Activated CD4-positive, alpha-beta T cell treated with anti-CD3 and anti-CD28 coated beads for 24 hours (primary cell): ENCODE data around the gene SIX4.
"Not testable (repeated sequence)": the region's sequence is repeated elsewhere in the genome, so short reads cannot be mapped to it uniquely, and the experiment has no call there.

Experiments used
- DNase-seq, 2 donors: peaks; one replicate each; pipeline ENCODE4 v3.0.0-alpha.2; 2020; ENCODE audit warnings: low read depth in 2 of 2

Gene SIX4

DNA sequence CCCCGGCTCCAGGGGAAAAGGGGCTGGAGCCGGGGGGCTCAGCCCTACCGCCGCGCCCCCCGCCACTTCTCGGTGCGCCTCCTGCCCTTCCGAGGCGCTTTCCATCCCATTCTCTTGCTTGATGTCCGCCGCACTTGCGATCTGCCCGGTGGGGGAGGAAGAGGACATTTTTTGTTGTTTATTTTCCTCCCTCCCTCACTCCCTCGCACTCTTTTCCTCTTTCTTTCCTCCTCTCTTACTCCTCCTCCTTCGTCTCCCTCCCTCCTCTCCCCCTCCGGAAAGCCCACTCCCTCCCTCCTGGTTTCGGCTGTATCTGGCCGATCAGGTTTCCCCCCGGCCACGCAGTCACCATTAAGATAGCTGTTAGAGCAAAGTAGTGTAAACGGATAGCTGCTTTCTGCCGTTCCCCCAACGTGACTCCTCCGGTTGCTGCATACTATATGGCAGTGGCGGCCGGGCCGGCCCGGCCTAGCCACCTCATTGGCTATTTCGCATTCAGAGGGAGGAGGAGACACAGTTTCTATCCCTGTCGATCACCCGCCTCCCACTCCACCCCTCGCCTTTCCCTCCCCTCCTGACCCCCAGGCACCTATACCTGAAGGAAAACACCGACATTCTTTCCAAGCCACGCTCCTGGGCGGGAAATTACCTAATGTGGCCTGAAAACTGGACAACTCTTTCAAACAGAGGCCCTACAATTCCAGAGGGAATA lies at the start of gene SIX4:
Gene SIX4 (minus strand): TSS at position 445 of the 712 bp plus-strand sequence. CDS start 277 bp downstream, at position 168.
- no peak for DNase-seq

DNA sequence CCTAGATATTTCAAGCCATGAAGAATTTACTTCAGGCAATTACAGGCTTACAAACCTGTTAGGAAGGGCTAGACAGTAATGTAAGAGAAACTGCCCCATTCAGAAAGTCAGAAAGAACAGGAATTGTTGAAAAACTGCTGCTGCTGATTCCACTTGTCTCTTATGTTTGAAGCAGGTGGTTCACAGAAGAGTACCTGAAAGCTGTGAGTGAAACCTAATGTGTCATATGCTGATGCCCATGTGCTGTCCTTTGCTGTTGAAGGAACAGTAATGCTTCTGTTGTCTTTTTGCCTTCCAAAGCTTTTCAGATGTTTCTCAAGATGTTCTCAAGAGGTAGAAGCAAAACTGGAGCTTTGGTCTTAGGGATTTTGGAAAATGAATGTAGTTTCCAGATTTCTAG lies 49.4 kb upstream of the SIX4 start:
- no peak for DNase-seq

DNA sequence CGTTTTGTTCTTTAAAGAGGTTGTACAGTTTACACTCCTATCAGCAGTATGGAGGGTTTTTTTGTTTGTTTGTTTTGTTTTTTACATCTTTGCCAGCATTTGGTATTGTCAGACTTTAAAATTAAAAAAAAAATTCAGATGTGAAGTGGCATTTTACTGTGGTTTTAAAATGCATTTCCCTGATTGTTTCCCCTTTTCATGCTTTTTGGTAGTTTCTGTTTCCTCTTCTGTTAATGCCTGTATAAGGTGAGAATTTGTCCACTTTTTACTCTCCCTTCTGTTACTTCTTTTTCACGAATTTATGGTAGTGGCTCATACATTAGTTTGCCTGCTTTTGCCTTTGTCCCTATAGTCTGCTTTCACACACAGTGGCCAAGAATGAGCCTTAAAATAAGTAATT lies 47.0 kb upstream of the SIX4 start:
- no peak for DNase-seq

- no peak for DNase-seq
These were observed 44.5 kb upstream of the SIX4 start for GRCh38 chr14:60768602-60769001.

GRCh38 chr14:60760644-60761364 lies 36.7 kb upstream of the SIX4 start:
- DNase-seq: no peak

- no peak for DNase-seq
These were observed 36.1 kb upstream of the SIX4 start for GRCh38 chr14:60760209-60760608.

DNA sequence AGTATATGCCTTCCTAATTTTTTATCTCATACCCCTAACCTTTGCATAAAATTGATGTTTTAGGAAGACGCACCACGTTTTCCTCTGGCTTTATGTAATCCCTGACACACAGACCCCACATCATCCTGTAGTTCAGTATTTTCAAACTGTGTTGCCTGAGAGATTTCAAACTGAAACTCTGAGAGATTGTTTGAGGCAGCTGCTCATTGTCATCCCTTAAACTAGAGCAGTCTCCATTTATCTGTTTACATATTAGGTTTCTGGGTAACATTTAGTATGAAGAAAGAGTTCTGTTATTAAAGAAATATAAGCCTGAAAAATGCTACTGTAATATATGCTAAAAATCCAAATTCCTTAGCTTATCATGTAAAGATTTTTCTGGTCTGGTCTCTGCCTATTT lies 34.7 kb upstream of the SIX4 start:
- no peak for DNase-seq

DNA sequence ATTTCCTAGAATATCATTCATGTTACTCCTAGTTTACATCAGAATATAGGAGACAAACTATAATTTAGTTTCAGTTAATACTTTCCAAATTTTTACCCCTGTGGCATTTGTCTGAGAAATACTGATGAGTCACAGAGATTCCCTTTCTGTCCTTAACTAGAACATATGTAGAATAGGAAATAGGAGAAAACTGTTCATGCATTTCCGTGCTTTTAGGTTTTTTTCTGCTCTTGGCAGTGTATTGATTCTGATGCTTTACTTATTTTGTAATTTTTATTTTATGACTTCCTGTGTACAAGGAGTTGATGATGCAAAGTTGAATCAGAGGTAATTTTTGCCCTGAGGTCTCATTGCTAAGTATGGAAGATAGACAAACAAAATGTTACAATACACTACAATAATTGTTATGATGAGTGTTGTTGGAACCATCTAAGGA lies 33.4 kb upstream of the SIX4 start:
- DNase-seq: no peak

DNA sequence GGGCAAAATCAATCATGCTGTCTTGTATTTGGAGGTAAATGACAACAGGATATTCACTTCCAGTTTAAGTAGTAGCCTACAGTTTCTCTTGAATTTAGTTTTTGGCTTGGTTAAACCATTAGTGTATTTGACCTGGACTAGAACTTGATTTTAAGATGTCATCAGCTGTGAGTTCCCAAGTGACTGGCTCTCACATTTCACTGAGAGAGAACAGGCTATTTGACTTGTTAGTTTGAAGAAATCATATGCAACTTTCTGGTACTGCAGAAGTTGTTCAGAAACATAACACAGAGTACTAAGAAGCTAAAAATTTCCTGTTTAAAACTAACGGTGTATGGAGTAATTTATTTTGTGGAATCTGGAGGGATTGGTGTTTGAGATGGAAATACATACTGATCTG lies 32.7 kb upstream of the SIX4 start:
- no peak for DNase-seq

- peak; percentile 10 to 29 for DNase-seq
These were observed 29.3 kb upstream of the SIX4 start for GRCh38 chr14:60753264-60754119.

DNA sequence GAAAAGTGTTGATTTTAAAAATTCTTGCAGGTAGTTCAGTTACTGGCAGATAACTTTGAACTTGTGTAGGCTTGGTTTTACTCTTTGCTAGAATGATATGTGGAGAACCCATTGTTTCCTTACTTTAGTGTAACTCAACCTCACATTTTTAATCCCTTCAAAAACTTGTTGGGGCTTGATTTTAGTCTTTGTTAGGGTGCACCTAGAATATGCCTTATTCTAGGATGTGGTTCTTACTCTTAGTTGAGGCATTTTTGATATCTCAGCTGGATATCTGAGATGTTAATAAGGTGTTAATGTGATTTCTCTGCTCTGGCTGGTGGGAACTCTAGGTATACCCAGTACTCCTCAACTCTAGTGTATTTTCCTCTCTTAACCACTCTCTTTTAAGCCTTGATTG lies 20.4 kb upstream of the SIX4 start:
- no peak for DNase-seq

GRCh38 chr14:60738843-60739508 lies 14.8 kb upstream of the SIX4 start:
- no peak for DNase-seq

GRCh38 chr14:60736494-60736893 lies 12.3 kb upstream of the SIX4 start:
- DNase-seq: no peak

DNA sequence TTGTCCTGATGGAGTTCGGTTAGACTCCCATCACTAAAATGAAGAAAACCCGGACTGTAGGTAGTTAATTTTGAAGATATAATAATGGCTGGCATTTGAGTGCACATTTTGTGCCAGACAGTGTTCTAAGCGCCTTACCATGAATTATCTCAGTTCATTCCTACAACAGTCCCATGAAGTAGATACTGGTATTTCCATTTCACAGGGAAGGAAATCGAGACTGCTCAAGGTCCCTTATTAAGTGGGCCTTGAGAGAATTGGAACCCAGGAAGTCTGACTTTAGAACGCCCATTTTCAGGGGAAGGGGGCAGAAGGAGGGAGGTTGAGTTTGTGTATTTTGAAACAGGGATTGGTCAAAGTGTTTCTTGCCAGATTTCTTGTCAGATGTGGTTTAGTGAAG lies 11.3 kb upstream of the SIX4 start:
- DNase-seq: no peak

DNA sequence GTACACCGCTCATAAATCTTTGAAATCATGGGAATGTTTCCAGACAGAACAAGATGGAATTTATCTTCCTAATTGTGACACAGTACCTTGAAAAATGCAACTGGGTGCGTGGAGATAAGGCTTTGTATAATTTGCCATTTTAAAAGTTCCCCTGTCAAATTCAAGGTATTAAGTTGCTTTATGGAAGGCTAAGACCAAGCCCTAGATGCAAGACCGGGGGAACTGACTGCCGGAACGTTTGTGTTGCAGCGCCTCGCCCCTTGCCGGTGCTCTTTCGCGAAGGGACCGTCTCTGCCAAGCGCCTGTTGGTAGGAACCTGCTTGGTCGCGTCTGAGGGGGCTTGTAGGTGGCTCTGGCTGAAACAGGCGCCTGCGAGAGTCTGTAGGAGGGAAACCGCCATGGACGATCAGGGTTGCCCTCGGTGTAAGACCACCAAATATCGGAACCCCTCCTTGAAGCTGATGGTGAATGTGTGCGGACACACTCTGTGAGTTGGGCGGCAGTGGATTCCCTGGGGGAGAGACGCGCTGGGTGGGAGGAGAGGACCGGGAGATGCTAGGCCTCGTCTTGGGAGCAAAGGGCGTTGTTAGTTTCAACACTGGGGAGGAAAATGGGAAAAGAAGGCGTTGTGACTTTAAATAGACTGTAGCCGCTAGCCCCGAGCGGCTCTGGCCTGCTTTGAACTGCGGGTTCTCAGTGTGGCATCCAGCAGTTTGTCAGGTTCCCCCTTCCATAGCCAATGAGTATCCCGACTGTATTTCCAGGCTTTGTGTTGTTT lies 10.5 kb upstream of the SIX4 start, which contains the start of gene MNAT1:
Gene MNAT1 (plus strand): TSS at position 297 of the 778 bp plus-strand sequence. CDS start 102 bp downstream, at position 399.
- peak; percentile 61 to 69 for DNase-seq

DNA sequence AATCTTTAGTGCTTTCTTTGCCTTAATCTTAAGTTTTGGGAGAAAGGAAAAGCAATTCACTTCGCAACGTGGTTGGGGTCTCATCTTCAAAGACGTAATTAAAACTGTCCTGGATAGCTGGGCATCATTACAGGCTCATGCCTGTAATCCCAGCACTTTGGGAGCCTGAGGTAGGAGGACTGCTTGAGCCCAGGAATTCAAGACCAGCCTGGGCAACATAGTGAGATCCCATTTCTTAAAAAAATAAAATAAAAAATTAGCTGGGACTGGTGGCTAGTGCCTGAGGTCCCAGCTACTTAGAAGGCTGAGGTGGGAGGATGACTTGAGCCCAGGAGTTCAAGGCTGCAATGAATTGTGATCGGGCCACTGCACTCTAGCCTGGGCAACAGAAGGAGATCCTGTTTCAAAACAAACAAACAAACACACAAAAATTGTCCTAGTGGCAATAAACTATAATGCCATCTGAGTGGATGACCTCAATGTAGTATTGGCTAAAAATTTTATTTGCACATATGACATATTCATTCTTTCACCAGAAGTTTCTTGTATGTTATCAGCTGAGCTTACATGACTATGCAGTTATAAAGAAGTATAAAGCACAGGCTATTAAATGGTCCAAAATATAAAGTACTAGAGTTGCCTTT lies 8.8 kb upstream of the SIX4 start:
- no peak for DNase-seq

GRCh38 chr14:60731291-60731690 lies 7.1 kb upstream of the SIX4 start:
- not testable (repeated sequence) for DNase-seq

DNA sequence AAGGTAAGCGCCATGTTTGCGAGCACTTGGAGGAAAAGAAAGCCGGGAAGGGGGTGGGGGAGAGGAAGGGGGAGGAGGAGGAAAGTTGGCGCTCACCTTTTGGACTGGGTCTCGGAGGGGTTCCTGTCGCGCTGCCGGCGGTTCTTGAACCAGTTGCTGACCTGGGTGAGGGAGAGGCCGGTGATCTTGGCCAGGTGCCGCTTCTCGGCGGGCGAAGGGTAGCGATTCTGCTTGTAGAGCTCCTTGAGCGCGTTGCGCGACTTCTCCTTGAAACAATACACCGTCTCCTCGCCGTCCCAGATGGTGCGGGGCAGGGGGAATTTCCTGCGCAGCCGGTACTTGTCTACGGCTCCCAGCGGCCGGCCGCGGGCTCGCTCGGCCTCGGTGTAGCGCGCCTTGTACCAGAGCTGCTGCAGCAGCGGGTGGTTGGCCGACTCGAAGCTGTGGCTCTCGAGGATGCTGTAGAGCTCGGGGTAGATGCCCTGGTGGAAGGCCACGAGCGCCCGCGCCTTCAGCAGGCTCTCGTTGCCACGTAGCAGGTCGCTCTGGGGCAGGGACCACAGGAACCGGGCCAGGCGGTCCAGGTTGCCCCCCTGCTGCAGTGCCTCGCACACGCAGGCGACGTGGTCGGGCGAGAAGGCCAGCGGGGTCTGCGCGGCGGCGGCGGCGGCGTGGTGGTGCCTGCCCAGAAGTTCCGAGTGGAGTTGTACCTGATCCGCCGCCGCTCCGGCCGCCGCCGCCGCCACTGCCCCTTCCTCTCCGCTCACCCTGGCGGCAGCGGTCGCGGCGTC lies 840 bp downstream of the SIX4 start:
- DNase-seq: no peak

DNA sequence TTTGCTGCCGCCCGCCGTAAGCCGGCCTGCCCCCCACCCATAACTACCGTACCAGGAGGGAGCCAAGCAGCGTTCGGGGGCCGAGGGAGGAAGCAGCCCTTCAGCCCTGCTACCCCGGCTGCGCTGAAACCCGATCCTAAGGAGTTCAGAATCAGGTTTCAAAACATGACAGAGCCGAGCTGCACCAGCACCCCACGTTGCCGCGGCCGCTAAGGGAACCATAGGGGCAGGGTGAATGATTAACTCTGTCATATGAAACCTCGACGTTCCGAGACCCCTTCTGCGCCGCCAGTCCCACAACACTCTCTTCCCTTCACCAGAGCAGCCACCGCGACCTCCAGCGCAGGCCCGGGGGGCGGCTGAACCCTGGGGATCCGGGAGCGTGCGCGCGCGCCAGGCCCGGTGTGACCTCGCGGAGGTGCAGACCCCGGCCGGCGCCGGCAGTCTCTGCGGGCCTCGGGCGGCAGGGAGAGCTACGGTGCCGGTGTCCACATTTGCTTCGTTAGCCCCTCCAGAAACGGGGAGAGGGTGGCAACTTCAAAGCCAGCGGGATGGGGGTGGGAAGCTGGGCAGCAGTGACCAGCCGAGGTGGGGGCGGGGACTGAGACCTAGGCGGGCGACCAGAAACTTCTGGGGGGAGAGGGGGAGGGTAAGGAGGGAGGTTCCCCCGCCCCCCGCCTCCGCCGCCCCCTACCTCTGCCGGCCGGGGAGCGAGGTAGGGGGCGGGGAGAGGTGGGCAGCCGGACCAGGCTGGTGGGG lies 1.6 kb downstream of the SIX4 start:
- DNase-seq: no peak
